SIG-M5 treated with dmso at 0.1 percent for 504 hours (cell line): ENCODE measurements around the gene STAC3.

Source experiments
- DNase-seq: peaks from one replicate; lab custom pipeline; 2025; ENCODE audit not compliant: unreplicated experiment; lab: John Stamatoyannopoulos, UW

STAC3 gene

DNA sequence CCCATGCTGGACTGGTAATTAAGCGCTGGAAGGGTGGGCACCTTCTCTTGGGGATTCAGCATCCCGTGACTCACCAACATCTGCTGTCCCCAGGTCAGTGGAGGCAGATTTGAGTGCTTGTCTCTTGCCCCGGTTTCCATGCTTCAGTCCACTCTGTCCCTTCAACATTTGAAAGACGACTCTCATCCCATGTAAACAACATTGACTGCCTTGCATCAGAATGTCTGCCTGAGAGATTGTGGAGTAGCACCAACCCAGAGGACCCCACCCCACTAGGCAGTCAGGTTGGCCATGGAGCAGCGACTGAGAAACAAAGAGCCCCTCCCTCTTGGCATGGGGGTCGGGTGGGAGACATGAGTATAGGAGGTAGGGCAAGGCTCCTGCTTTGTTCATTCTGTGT, 4.9 kb upstream of the STAC3 start:
- no peak for DNase-seq

GRCh38 chr12:57254506-57255280, 3.7 kb upstream of the STAC3 start:
- DNase-seq = no peak

GRCh38 chr12:57250541-57250940, 446 bp downstream of the STAC3 start:
- DNase-seq = no peak

DNA sequence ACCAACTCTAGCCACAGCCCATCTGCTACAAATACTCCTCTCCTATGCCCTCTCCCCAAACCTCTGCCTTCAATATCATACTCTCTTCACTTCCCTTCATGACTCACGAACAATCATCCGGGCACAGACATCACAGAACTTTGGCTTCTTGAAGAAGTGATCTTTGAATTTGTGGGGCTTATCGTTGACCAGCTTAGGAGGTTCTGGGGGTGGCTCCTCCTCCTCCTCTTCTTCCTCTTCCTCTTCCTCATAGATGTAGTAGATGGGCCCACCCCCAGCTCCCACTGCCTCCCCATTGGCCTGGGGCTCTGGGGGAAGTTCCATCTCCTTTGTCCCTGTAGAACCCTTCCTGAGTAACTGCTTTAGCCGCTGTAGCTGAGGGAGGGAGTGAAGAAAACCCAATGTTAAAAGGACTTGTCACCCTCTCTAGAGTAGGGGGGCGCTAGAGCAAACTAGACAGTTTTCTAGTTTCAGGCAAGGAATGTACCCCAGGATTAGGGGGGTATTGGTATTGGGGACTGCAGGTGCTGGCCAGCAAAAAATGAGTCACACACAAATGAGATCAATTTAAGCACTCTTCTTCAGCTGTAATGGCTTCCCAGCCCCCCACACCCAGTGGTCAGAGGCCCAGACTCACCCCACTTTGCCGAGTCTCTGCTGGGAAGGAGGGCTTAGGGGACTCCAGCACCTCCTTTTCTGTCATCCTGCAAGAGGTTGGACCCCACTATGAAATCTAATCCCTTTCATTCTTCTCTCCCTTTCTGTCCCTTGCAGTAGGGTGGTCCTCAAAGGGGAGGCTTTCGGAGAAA, 1.8 kb downstream of the STAC3 start:
- peak; percentile 92 for DNase-seq

- no peak for DNase-seq
Observed at GRCh38 chr12:57247041-57247440, 3.9 kb downstream of the STAC3 start.

DNA sequence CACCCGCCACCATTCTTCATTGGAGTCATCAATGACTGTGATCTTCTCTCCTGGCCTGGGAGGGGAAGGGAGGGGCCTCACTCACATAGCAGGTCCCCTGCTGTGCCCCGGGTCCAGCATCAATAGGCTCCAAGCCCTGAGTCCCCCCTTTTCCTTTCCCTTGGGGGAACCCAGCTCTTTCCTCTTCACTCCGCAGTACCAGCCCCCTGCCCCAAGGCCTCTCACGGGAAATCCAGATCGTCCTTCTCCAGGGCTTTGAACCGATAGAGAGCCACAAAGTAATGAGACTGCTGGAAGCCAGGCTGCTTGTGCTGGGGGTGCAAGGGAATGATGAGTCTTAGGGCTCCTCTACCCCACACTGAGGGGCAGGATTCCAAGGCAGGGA, 6.7 kb downstream of the STAC3 start:
- no peak for DNase-seq

GRCh38 chr12:57243521-57244311, 7.3 kb downstream of the STAC3 start:
- DNase-seq = peak; percentile 75

DNA sequence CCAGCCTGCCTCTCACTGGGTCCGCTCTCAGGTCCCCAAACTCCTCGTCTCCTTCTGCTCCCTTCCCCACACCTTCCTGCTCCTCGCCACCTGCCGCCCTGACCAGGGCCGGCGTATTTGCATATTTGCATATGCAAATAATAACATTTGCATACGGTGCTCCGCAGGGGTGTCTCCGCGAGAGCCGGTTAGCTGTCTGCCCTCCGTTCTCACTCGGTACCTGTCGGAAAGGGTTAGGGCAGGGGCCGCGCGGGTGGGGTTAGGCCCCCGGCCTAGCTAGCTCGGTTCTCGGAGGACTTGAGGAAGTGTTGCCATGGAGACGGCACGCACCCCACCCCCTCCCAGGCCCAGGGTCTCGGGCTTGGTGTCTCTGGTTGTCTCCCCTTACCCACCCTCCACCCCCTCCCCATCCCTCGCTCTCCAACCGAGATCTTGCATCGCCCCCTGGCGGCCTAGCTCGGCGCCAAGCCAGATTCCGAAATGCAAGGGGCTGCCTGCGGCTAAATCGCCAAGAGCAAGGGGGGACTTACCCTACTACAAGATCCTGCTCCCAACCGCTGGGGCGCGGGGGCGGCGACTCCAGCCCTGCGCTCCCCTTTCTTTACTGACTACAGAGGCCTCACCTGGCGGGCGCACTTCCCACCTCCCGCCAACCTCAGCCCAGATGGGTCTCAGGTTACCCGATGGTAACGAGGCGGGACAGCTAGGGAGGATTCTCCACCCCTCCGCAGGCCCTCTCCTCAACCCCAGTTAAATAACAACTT, 8.1 kb downstream of the STAC3 start:
- DNase-seq = peak; percentile 60

DNA sequence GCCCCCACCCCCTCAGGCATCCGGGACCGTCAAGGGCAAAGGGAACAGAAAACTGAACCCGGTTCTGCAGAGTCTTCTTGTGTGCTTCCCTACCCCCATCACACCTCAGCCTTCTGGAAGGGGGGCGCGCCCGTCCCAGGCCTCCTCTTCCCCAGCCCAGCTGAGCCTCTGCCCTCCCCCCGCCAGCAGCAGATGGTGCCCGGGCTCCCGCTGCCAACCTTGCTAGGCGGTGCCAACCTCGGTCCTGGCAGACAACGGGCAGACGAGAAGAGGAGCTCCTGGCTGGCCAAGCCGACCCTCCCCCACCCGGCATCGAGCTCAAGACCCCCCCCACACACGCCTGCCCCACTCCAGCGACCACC, 8.7 kb downstream of the STAC3 start:
- no peak for DNase-seq

DNA sequence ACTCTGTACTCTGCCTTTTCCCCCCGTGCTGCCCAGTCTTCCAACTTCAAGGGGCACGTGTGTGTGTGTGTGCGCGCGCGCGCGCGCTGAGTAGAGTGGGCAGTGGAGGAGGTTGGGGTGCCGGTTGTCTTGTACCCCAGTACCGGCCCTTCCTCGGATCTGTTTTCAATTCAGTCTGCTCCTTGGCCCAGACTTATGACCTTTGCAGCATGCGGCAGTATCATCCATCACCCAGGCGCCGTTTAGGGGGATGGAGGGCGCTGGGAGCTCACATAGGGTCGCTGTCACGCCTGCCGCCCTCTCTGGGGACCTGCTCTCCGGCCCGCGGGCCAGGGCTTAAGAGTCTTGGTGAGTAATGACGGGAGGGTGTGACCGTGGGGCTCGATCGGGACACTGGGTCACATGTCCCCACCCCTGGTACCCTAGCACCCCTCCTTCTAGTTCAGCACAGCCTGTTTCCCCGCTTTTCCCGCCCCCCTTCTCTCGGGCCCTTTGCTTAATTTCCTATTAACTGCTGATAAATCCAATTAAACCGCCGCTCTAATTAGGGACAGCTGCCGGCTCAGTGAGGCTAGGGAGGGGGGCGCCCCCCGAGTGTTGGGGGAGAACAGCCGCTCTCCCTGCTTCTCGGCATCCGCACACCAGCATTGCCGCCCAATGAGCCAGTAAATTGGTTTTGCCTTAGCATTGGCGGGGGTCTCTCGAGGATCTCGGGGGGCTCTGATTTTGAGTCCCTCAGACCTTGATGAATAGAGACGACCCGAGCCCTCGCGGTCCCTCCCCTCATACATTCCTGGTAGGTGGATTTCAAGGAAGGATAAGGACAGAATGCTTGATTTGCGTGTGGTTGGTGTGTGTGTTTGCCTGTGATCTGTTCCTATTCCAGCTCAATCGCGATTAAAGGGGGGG, 9.3 kb downstream of the STAC3 start:
- DNase-seq = no peak

GRCh38 chr12:57240926-57241401, 10.0 kb downstream of the STAC3 start:
- peak; percentile 37 for DNase-seq

- DNase-seq = peak; percentile 79
Observed at GRCh38 chr12:57240066-57240921, 10.7 kb downstream of the STAC3 start.

DNA sequence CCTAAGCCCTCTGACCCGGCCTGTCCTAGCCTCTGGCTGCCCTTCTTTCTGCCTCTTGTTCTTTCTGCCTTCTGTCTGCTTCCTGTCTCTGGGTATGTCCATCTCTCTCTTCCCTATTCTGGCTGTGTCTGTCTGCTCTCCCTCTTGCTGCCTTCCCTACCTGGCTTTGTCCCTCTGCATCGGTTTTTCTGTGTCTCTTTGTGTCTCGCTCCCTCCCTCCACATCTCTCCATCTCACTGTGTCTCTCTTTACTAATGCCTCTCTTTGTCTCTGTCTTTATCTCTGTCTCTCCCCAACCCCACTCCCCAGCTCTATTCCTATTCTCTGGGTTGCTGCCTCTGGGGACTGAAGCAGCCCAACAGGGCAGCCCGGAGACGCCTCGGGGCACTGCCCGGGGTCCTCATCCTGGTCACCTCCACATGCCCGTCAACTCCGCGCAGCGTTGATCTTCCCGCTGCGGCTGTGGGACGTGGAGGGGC, 11.4 kb downstream of the STAC3 start:
- peak; percentile 60 for DNase-seq

GRCh38 chr12:57238854-57239554, 12.0 kb downstream of the STAC3 start:
- DNase-seq = peak; percentile 80

DNA sequence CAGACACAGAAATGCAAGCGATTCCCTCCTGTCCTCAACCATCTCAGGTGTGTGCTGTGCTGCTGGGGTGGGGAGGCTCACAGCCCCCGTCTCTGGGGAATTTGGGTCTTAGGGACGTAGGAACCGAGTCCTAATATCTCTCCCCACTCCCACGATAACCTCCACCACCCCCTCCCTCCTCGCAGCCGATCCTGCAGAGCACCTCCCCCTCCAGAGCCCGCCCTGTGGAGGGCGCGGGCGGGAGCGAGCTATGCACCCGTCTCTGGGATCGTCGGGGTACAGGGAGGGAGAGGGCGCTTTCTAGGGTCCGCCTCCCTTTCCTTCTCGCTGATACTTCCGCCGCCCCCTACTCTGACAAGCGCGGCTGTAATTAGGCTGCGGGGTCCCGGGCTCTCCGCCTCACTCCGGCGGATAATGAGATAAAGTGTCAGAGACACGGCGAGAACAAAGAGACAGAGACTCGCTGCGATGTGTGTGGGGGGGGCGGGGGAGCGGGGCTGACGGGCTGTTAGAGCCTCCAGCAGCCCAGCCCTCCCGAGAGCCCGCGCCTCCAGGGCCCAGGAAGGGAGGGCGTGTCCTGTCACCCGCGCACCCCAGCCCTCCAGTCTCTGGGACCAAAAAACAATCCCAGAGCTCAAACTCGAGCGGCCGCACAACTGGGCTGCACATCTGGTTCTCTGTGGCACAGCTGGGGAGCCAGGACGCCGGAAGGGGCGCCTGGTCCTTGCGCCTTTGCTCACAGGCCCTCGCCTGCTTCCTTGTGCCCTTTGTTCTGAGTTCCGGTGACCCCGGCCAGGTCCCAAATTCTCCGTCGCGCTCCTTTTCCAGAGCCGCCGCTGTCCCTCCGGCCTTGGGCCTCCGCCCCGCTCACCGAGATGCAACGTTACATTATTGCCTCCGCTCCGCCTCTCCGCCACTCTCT, 12.8 kb downstream of the STAC3 start:
- DNase-seq = no peak

DNA sequence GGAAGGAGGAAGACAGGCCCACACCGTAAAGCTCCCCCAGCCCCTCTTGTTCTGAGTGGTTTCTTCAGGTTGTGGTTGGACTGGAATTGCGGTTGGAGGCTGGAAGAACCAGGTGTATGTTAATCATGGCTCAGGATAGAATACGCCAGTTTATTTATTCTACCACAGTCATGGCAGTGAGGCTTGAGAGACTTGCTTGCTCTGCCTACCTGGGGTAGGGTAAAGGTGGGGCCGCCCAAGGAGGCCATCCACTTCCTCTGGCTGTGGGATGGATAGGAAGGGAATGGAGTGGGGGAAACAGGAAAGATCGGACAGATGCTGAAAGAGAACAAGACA, 13.4 kb downstream of the STAC3 start:
- no peak for DNase-seq

DNA sequence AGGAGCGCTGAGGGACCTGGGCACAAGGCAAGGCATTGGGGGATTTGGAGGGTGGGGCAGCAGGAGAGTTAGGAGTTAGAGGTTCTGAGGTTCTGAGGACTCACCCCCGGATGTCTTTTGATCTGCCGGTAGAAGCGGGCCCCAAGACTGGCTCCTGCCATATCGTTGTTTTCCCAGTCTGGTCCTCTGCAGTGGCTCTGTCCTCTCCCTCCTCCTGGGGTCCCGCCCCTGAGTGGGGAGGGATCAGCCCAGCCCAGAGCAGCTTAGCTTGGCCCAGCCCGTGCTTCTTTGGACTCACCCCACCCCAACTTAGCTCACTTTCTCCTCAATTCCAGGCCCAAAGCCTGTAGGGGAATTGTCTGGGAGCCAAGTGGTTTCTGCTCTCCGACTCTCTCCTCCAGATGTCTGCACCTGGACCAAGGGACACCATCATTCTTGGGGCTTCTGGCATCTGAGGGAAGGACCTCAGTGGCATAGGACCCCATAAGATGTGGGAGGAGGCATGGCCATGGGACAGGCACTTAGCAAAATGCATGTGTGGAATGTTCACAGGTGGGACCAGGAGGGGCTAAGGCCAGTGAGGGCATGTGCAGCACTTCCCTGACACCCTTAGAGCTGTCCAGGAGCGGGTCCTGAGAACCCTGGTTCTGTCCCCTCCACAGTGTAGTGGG, 13.9 kb downstream of the STAC3 start:
- no peak for DNase-seq
